Breast epithelium (tissue), 3 donors: ENCODE results near the gene CLK1.

Experiments
- CTCF ChIP-seq, 3 donors: fragments of 450-650 bp; IDR thresholded peaks; one replicate each; pipeline ENCODE4 v1.5.1; 2016 to 2017; ENCODE audit warnings: antibody characterized with exemption in 3 of 3, mild to moderate bottlenecking in 3 of 3, moderate library complexity in 3 of 3
- POLR2A ChIP-seq: fragments of 450-650 bp; IDR thresholded peaks from one replicate; pipeline ENCODE4 v1.6.1; 2016; ENCODE audit warnings: antibody characterized with exemption, mild to moderate bottlenecking, moderate library complexity
- POLR2AphosphoS5 ChIP-seq, 3 donors: sonication (generic); formaldehyde crosslinking; IDR thresholded peaks; one replicate each; pipeline ENCODE4 v1.6.1; 2017; ENCODE audit warnings: antibody characterized with exemption in 3 of 3

GRCh38 chr2:200864176-200865034, at the start of gene CLK1:
- TF ChIP-seq POLR2A = peak; percentile 98
- no peak for TF ChIP-seq CTCF (IDR thresholded peaks at IDR 0.05)
- TF ChIP-seq POLR2AphosphoS5 (IDR thresholded peaks at IDR 0.05) = peak; percentile 100
